22Rv1 (cell line): Measurements from ENCODE around the gene NELL2.

Source experiments
- H3K27ac ChIP-seq: fragments of 450-650 bp; 2 replicates; pipeline ENCODE4 v1.5.1; 2017
- CTCF ChIP-seq: fragments of 450-650 bp; IDR thresholded peaks from 2 replicates; pipeline ENCODE4 v1.5.1; 2017; ENCODE audit warnings: mild to moderate bottlenecking
- ZFX ChIP-seq: fragments of 450-650 bp; IDR thresholded peaks from 2 replicates; pipeline ENCODE4 v1.6.1; 2017; ENCODE audit warnings: antibody characterized with exemption, borderline replicate concordance

The NELL2 gene

GRCh38 chr12:44885902-44886301, 9.8 kb upstream of the NELL2 start:
- no peak overlapping the region for H3K27ac ChIP-seq
- no peak for TF ChIP-seq ZFX
- TF ChIP-seq CTCF: no peak

DNA sequence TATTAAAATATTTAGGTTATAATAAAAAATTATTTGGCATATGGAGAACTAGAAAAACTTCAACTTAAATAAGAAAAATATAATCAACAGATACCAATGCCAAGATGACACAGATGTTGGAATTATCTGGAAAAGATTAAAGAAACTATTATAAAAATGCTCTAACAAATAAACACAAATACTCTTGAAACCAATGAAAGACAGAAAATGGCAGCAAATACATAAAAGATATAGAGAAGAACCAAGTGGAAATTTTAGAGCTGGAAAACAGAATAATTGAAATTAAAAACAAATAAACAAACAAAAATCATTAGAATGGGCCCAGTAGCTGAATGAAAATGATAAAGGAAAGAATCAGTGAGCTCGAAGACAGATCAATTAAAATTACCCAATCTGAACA, 5.1 kb upstream of the NELL2 start:
- no peak overlapping the region for H3K27ac ChIP-seq
- TF ChIP-seq CTCF: no peak
- TF ChIP-seq ZFX: no peak

- peak overlapping the region; percentile 69 for H3K27ac ChIP-seq
- peak; percentile 43 for TF ChIP-seq CTCF
- no peak for TF ChIP-seq ZFX
These were observed 662 bp upstream of the NELL2 start for GRCh38 chr12:44876544-44877410.

DNA sequence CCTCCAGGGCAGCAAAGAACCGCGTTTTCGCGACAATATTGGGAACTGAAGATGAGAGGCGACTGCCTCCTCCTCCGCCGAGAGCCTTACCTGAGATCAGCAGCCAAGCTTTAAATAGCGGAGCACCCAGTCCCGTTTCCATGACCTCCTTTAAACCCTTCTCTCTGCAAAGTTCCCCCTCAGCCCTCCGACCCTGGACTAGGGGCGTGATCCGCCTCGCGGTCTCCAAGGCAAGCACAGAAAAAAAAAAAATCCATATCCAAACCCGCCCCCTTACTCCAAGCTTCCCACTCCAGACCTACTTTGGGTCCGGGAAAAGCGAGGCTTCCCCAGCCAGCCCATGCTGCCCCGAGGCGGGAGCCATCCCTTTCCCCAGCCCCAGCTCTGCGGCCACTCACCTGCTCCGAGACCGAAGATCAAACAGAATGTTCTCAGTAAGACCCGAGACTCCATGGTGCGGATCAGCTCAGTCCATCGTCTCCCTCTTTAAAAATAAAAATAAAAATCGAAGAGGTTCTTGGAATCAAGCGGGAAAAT, 630 bp downstream of the NELL2 start:
- H3K27ac ChIP-seq: peak overlapping the region; percentile 69
- TF ChIP-seq ZFX (no peak), CTCF (no peak)

- H3K27ac ChIP-seq: no peak overlapping the region
- TF ChIP-seq CTCF: no peak
- no peak for TF ChIP-seq ZFX
These were observed 1.1 kb downstream of the NELL2 start for GRCh38 chr12:44874981-44875416.

DNA sequence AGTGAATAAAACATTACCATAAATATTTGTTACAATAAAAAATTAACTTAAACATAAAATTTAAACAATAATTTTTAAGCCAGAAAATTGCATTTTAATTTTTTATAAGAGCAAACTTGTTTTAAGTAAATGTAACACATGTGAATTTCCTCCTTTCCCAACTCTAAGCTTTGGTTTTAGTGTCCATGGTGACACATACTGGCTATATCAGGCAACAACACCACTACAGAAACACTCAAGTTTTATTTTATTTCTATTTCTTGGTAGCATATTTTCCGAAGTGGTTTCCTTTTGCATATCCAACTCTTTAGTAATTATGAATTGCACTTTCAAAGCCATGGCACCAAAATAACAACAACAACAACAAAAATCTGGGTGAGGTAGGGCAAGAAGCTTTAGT, 2.2 kb downstream of the NELL2 start:
- peak; percentile 54 for TF ChIP-seq CTCF
- TF ChIP-seq ZFX: no peak
- no peak overlapping the region for H3K27ac ChIP-seq

DNA sequence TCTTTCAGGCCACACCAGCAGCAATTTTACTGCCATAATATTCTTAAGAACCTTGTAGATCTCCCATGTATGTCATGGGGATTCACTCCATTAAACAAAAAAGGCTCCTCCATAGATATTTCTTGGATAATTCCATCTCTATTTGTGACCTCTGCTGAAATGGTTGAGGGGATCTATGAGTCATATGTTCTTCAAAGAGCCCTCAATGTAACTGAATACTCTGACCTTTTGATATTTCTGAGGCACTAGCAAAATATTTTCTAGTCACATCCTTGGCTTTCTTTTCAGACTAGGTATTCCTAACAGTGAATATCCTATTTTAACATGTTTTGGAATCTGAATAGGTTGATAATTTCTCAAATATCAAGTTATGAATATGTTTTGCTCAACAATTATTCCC, 6.6 kb downstream of the NELL2 start:
- no peak overlapping the region for H3K27ac ChIP-seq
- TF ChIP-seq CTCF: no peak
- no peak for TF ChIP-seq ZFX
